ENCODE results near the gene ERGIC2.
"Not testable (repeated sequence)": the region's sequence is repeated elsewhere in the genome, so short reads cannot be mapped to it uniquely, and the experiment has no call there.

Gene ERGIC2, protein sequence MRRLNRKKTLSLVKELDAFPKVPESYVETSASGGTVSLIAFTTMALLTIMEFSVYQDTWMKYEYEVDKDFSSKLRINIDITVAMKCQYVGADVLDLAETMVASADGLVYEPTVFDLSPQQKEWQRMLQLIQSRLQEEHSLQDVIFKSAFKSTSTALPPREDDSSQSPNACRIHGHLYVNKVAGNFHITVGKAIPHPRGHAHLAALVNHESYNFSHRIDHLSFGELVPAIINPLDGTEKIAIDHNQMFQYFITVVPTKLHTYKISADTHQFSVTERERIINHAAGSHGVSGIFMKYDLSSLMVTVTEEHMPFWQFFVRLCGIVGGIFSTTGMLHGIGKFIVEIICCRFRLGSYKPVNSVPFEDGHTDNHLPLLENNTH

DNA sequence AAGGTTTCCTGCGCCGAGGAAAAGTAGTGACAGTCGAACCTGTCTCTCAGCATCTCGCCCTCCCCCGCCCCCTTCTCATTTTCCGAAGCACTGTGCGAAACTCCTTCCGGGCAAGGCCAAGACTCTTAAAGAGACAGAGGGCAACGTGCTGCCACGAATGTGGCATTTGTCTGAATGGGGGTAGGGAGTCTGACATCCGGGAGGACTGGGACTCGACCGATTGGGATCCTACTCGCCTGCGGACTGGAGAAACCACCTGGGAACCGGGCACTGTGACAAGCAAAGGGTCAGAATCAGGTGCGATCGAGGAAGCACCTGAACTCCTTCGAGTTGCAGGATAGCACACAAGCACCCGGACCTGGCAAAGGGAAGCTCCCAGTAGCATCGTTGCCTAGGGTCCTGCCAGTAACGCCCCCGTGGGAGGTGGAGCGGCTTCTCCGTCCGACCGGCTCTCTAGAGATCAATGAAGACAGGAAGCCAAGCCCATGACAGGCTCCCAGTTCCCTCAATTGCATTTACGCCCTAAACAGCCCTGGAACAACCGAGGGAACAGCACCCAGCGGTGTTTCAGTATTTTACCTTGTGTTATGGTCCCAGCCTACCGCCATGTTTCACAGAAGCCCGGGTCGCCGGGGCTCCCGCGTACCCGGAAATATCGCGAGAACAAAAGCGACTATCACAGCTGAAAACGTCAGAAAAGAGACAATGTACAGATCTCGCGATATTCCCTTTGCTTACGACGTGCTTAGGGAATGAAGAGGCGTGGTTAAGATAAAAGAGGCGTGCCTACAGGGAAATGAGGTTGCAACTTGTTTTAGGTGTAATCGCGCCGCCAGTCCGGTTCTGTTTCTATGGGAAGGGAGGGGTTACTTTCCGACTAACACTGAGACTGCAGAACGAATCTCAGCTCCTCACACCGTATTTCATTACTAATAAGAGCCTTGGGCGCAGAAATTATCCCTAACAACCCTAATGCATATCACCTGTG is at the start of gene ERGIC2:
ERGIC2 (minus strand) TSS at position 637 of the 988 bp plus-strand sequence. CDS start 9,539 bp downstream, outside the sequence.
- peak; percentile 99 for DNase-seq

DNA sequence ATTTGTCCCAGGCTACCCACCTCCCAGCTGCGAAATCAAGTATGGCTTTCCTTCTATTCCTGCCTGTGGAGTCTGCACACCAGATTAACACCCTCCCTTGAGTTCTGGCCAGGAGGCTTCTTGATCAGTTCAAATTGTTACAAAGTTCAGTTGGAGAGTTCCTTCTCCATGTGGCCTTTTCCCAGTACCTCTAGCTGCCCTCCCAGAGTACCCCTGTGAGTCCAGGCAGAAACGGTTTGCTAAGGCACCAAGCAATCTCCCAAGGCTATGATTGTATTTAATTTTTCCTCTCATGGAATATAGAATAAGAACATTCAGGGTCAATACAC is 49.7 kb upstream of the ERGIC2 start:
- no peak for DNase-seq

DNA sequence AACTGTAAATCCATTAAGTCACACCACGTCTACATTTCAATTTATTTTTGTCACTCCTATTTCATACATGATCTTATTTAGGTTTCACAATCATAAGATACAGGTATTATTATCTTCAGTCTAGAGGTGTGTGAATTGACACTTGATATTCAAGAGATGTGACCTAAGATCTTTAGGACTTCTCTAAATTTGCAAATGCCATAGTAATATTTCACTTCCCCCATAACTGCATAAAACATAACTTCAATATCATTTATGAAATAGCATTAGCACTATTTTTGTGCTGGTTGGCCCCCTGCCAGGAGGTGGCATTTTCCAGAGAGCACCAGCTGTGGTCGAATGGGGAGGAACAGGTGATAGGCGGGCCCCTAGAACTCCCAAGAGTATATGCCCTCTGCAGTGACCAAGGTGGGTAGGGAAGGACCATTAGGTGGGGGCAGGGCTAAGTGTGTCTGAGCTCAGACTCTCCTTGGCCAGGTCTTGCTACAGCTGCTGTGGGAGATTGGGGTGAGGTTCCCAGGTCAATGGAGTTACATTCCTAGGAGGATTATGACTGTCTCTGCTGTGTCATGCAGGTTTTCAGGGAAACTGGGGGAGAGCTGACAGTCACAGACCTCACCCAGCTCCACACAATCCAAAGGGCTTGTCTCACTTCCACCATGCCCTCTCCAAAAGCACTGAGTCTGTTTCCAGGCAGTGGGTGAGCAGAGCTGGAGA is 49.2 kb upstream of the ERGIC2 start:
- DNase-seq = no peak

DNA sequence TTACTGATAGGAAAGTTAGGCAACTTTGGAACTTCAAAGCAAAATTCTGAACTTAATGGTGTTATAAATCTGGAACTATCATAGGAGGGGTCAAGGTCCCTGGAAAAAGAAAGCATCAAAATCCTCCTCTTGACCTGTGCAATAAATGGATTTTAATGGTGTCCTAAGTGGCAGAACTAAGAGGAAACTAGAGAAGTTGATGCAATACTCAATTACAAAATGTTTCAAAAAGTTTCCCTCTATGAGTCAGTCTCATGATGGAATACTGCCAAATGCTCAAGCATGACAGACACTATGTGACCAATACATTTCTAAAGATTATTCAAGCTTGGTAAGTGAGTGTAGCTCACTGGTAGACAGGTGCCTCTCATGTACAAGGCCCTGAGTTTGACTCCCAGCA is 47.7 kb upstream of the ERGIC2 start:
- peak; percentile 91 for DNase-seq

DNA sequence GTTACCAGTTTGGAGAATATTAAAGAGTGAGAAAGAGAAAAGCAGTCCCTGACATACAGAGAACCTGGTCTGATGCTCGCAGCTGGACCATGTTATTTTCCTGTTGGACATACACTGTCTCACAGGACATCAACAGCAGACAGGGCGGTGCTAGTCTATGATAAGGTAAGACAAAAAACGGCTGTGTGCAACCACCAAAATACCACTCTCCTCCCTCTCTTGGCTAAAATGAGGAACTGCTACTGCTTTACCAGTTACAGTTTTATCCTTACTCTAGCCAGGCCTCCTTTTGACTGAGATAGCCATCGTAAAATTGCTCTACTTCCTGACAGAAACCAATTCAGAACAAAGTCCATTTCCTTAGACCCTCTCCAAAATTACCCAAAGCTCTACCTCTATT is 47.0 kb upstream of the ERGIC2 start:
- no peak for DNase-seq

DNA sequence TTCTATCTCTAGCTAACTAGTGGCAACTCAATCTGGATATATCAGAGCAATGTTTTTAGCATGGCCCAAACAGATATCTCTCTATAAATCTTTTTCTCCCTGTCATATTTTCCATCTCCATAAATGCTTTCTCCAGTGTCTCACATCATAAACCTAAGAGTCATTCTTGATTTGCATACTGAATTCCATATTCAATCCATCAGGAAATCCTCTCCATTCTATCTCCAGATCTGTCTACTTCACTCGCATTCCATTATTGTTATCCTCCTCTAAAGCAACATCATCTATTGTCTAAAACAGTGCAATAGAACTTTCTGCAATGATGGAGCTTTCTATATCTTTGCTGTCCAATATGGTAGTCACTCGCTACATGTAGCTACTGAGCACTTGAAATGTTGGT is 45.5 kb upstream of the ERGIC2 start:
- DNase-seq = no peak

DNA sequence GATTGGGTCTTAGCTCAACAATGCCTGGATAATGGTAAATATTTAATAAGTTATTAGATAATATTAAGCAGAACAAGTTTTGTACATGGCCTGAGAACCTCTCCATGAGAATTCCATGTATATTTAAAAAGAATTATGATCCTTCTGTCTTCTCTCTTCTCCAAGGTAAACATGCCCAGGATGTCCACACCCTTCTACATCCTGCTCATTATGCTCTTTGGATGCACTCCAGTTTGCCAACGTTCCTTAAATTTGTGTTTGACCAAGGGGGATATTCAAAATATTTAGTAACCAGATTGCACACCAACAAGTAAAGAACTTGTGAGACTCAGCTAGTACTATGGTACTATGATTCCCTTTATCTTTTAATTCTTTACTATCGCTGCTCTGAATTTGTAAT is 44.8 kb upstream of the ERGIC2 start:
- no peak for DNase-seq

DNA sequence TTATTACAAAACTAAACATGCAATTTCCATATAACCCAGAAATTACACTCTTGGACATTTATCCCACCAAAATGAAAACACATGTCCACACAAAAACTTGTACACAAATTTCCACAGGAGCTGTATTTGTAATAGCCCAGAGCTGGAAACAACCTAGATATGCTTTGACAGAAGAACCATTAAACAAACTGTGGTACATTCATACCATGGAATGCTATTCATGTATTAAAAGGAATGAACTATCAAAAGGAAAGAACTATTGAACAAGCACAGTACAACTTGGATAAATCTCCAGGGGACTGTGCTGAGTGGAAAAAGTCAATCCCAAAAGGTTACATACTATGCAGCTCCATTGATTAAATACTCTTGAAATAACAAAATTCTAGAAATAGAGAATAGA is 35.8 kb upstream of the ERGIC2 start:
- no peak for DNase-seq

DNA sequence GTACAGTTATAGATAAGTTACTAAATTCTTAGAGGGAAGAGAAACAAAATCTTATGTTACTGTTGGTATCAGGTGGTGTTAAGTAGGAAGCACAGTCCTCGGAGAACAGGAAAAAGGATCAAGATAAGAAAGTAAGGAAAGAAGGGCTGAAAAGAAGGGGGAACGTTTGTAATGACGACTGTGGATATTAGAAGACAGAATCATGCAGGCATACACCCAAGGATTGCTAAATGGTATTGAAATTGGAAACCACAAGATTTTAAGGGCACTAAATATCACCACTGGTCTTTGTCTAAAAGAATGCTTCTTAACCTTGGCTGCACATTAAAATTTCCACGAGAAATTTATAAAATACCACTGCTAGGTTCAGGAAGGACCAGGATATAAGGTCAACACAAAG is 34.1 kb upstream of the ERGIC2 start:
- DNase-seq = no peak

DNA sequence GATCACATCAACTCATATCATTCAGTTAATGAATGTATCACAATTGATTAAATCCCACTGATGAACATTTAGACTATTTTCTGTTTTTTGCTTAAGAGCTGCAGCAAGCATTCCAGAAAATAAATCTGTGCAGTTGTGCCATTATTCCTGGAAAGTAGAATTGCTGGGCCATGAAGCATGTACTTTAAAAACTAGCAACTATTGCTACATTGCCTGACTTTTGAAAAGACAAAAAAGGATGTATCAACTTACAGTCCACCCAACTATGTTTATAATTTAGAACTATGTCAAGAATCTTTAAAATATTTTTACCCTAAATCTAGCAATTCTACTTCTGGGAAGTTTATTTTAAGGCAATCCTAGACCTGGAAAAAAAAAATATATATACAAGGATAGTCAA is 33.4 kb upstream of the ERGIC2 start:
- no peak for DNase-seq

DNA sequence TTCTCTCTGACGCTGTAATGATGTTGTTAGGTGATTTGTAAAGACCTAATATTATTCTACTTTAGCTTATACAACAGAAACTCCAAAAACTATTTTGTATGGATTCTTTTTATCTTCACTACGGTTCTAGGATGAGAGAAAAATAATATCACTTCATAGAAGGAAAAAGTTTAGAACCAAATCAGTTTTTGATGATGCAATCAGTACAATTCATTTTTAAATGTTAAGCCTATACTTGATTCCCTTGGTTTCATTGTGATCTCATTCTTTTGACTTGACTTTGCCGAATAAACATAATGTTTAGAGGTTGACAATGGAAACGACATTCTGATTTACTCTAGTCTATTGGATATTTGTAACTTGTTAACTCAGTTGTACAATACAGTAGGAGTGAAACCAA is 24.6 kb upstream of the ERGIC2 start:
- DNase-seq = no peak

DNA sequence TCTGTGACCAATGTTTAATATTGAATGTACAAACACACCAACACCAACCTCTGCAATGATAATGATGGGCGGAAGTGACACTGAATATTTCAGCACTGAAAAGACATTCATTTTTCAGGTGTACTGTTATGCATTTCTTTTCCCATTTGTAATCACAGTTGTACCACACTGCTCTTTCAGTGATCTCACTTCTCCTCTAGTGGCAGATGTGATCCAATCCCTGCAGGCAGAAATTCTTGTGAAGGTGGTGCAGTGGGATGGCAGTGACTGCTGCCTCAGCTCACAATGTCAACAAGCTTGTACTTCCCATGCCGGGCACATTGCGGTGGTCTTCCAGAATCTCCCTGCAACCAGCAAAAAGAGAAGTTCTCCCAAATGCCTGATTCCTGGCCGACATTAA is 23.0 kb upstream of the ERGIC2 start:
- DNase-seq = no peak

DNA sequence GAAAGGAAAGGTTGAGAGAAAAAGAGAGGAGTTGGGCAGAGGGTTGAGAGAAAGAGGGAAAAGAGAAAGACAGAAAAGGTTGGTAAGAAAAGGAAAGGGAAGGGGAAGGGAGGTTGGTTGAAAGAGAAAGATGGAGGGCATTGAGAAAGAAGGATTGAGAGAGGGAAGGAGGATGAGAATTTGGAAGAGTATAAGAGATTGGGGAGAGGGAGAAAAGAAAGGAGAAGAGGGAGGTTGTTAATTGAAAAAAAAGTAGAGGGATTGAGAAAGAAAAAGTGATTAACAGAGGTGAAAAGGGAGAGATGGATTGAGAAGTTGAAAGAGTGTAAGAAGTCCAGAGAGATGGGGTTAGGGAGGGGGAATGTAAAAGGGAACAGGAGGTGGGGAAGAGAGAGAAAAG is 21.5 kb upstream of the ERGIC2 start:
- no peak for DNase-seq

DNA sequence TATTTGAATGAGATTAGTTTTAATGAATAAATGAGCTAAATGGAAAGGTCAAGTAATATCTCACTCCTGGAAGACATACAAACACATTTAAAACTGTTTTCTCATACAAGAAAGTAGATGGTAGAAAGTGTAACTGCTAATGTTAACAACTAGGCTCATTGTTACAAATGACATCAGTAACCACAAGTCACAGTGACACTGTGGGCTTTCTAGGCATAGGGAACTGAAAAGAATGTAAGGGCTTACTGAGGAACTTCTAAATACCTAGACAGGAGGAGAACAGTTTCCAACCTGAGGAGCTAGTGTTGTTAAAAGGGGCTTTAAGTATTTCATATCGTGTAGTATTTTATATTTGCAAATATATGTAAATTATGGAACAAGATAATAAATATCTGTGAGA is 17.5 kb upstream of the ERGIC2 start:
- no peak for DNase-seq

DNA sequence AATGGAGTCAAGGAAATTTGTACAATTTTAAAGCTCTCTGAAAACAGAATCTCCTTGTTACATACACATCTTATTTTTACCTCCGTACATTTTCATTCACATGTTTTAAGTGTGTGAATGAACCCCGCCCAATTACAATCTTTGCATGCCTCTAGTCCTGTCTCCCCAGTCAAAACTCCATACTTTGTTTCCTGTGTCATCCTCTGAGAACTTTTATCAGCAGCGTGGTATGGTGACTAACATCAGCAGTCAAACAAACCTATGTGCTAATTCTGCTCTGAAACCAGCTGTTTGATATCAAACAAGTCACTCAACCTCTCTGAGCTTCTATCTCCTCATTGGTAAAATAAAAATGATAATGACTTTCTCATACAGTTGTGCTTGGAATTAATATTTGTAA is 15.8 kb upstream of the ERGIC2 start:
- DNase-seq = peak; percentile 44

DNA sequence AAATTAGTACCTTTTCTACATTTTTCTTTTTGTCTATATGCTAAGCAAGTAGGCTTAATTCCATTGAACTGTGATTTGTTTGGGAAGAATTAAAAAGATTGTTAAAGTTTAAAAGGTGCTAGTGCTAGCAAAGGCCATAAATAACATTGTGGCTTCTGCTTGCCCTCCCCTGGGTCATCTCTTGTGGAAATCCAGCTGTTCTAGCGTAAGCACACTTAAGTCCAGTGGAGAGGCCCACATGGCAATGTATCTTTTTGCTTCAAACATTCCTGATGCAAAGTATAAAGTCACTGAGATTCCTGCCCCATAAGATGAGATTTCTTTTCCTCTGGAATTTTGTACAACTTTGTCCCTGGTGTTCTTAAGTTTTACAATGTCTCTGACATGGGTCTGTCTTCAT is 14.4 kb upstream of the ERGIC2 start:
- DNase-seq = no peak

DNA sequence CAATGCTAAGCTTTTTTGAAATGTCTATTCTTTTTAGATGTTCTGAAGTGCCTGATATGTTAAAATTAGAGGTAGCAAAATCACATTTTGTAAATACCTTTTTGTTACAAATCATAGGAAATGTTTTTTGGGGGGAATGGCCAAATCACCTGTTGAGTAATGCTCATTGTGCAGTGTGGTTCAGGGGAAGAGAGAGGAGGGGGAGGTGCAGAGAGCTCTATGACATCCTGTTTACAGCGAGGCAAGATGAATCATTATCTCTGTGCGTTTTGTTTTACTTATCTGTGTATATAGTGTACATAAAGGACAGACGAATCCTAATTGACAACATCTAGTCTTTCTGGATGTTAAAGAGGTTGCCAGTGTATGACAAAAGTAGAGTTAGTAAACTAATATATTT is 9.4 kb upstream of the ERGIC2 start:
- peak; percentile 36 for DNase-seq

DNA sequence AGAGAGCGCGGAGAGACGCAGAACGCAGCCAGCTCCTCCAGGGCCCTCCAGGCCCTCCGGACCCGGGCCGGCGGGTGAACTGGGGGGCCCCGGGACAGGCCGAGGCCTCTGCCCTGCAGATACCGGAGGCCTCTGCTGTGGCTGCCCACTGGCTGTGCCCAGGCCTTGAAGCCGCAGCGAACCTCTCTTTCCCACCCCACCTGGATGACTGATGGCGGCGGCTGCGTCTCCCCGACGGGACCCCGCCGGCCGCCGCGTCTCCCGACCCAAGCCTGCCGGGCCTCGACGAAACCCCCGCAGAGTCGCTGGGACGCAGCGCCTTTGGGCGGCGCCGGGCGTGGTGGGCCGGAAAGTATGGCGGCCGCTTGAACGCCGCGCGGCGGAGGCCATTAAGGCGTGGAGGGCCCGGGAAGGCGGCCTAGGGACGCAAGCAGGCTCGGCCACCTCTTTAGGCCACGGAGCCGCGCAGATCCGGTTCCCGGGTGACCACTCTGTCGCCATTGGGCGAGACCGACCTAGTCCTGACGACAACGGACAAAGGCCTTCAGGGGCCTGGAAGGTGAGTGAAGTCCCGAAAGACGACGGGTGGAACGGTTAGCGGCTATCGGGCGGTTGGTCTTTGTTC is 8.4 kb upstream of the ERGIC2 start:
- DNase-seq = no peak

DNA sequence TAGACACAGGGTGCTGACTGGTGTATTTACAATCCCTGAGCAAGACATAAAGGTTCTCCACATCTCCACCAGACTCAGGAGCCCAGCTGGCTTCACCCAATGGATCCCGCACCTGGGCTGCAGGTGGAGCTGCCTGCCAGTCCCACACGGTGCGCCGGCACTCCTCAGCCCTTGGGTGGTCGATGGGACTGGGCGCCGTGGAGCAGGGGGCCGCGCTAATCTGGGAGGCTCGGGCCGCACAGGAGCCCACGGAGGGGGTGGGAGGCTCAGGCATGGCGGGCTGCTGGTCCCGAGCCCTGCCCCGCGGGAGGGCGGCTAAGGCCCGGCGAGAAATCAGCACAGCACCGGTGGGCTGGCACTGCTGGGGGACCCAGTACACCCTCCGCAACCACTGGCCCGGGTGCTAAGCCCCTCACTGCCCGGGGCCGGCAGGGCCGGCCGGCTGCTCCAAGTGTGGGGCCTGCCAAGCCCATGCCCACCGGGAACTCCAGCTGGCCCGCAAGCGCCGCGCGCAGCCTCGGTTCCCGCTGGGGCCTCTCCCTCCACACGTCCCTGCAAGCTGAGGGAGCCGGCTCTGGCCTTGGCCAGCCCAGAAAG is 5.2 kb upstream of the ERGIC2 start:
- DNase-seq = not testable (repeated sequence)

DNA sequence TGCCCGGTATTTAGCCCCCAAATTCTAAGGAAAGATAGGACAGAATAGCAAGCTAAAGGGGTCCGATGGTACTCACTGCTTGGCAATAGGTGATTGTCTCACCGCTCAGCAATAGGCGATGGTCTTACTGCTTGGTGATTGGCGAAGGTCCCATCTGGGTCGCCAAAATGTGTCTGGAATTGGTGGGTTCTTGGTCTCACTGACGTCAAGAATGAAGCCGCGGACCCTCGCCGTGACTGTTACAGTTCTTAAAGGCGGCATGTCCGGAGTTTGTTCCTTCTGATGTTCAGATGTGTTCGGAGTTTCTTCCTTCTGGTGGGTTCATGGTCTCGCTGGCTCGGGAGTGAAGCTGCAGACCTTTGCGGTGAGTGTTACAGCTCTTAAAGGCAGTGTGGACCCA is 4.2 kb upstream of the ERGIC2 start:
- not testable (repeated sequence) for DNase-seq

DNA sequence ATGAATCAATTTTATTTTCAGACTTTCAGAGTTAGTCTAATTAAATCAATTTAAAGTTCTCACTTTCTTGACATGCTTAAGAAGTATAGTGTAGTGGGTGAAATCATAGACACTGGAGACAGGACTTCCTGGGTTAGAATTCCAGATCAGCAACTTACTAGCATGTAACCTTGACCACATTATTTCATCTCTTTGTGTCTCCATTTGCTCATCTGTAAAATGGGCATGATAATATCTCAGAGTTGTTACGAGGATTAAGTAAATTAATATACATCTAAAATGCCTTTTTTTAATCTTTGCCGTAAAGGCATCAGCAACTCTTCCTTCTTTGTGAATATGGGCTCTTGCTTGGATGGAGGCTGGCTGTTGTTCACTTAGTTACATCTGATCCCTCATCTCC is 1.3 kb upstream of the ERGIC2 start:
- DNase-seq = no peak

DNA sequence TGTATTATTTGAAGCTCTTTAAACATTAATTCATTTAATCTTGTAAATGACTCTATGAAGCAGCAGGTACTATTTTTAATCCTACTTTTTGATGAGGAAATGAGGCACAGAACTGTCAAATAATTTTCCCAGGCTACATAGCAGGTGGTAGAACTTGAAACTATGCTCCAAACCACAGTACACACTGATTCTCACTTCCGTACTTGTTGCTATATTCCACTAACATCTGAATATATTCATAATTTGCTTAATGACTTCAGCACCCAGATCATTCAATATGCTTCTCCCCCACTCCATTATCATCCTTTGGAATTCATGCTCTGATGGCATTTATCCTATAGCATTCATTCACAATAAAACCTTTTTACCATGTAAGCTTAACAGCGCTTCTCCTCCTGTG is 4.9 kb downstream of the ERGIC2 start:
- no peak for DNase-seq

DNA sequence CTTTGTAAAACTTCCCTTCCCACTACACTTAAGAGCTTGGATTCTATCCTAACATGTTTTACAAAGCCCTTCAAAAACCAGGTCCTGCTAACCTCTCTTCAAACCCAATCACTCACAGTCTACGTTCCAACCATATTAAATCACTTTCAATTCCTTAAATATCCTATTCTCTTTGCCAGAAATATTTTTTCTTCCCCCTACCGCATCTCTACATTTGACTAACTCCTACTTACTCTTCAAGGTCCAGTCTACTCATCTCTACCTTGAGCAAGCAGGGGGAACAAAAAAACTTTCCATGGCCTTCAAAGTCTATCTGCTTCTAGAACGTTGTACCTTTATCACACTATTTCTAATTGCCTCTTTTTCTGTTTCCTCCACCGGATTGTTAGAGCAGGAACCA is 6.1 kb downstream of the ERGIC2 start:
- no peak for DNase-seq
